Activated CD8-positive, alpha-beta T cell treated with anti-CD3 and anti-CD28 coated beads, Interleukin-2, amount 10 ng/mL, durations not matched to agents 7 days and 5 days (primary cell): ENCODE data around the gene ICAM1. TPM values are rescaled to one million over a fixed set of nuclear protein-coding genes. Genes with fewer than 3 reads are reported as not detected.

Experiments
- ATAC-seq: fragments of 150-1000 bp; cut with Tn5 transposase; one replicate; pipeline ENCODE4 v1.10.0; 2021; ENCODE audit warnings: moderate library complexity
- CTCF ChIA-PET: fragments of 350-600 bp; sonication (Branson Sonifier 250); formaldehyde crosslinking; loops from one replicate; lab custom pipeline; 2021; ENCODE audit warnings: antibody characterized with exemption; lab: Charles Lee
- POLR2A ChIA-PET: fragments of 350-600 bp; sonication (Branson Sonifier 250); formaldehyde crosslinking; loops from one replicate; lab custom pipeline; 2021; ENCODE audit warnings: antibody characterized with exemption; lab: Charles Lee
- DNase-seq: peaks from one replicate; pipeline ENCODE4 v3.0.0-alpha.2; 2020
- H3K27ac Mint-ChIP-seq: one replicate; pipeline ENCODE4 v1.8.0; 2021; ENCODE audit warnings: mild to moderate bottlenecking, mixed read lengths
- H3K27me3 Mint-ChIP-seq: one replicate; pipeline ENCODE4 v1.8.0; 2021; ENCODE audit warnings: low read depth, mixed read lengths
- H3K36me3 Mint-ChIP-seq: one replicate; pipeline ENCODE4 v1.8.0; 2021; ENCODE audit warnings: low read depth, mixed read lengths
- H3K4me1 Mint-ChIP-seq: one replicate; pipeline ENCODE4 v1.8.0; 2021; ENCODE audit warnings: low read depth, mixed read lengths
- H3K4me3 Mint-ChIP-seq: one replicate; pipeline ENCODE4 v1.8.0; 2021; ENCODE audit warnings: mild to moderate bottlenecking, mixed read lengths
- H3K9me3 Mint-ChIP-seq: one replicate; pipeline ENCODE4 v1.8.0; 2022; ENCODE audit warnings: mixed read lengths; ENCODE audit not compliant: insufficient read depth
- total RNA-seq, 2 experiments: library from RNA; stranded (reverse); gene quantifications; one replicate each; pipeline ENCODE4 v1.2.3, GENCODE V29; 2021

Gene ICAM1
- total RNA-seq, 2 experiments from 2014 or later = 10.7 to 11.1 TPM

- peaks cover 84% of the 10 kb centered on the region for H3K4me1 Mint-ChIP-seq
- no peaks in the 10 kb centered on the region for H3K9me3 Mint-ChIP-seq
- H3K27me3 Mint-ChIP-seq = peaks cover 56% of the 10 kb centered on the region
- no peak overlapping the region for H3K27ac Mint-ChIP-seq
- H3K4me3 Mint-ChIP-seq = peak overlapping the region; percentile 73
- no peak for ATAC-seq
- peak; percentile 41 for DNase-seq
- peaks cover 32% of the 10 kb centered on the region for H3K36me3 Mint-ChIP-seq
- ChIA-PET POLR2A (interaction anchor here (1.0 to 5.8 kb wide), 4 partner anchors 18 to 186 kb away, joined by 3 to 54 read pairs (median 4); partner anchors contain the start of genes ANGPTL6, ICAM1 and TYK2), CTCF (interaction anchor here (1.0 to 4.7 kb wide), 9 partner anchors 18 to 137 kb away, joined by 3 to 40 read pairs (median 6); partner anchors contain the start of genes ICAM1 and RAVER1)
Measured at GRCh38 chr19:10288662-10289166, 17.8 kb downstream of the ICAM1 start.

DNA sequence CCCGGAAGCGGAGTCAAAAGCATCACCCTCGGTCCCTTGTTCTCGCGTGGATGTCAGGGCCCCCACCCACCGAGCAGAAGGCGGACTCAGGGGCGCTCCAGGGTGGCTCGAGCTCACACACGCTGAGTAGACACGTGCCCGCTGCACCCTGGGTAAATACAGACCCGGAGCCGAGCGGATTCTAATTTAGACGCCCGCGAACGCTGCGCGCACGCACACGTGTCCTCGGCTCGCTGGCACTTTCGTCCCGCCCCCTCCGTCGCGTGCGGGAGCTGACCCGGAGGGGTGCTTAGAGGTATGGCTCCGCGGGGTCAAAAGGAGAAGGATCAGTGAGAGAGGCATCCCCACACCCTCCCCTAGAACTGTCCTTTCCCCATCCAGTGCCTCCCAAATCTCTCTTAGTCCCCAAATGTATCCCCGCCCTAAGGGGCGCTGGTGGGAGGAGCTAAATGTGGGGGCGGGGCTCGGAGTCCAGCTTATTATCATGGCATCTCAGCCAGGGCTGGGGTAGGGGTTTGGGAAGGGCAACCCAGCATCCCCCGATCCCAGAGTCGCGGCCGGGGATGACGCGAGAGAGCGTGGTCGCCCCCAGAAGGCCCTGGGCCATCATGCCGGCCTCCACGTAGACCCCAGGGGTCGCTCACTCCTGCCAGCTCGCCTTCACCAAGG lies 18.4 kb downstream of the ICAM1 start:
- Mint-ChIP-seq H3K9me3 (no peaks in the 10 kb centered on the region), H3K36me3 (peaks cover 26% of the 10 kb centered on the region), H3K4me1 (peaks cover 89% of the 10 kb centered on the region), H3K27me3 (peaks cover 60% of the 10 kb centered on the region), H3K4me3 (peak overlapping the region; percentile 73), H3K27ac (no peak overlapping the region)
- POLR2A ChIA-PET = interaction anchor here (1.0 to 5.8 kb wide), 4 partner anchors 19 to 186 kb away, joined by 3 to 54 read pairs (median 4); partner anchors contain the start of genes ANGPTL6, ICAM1 and TYK2
- CTCF ChIA-PET = interaction anchor here (0.5 to 1.9 kb wide), 12 partner anchors 9 to 149 kb away, joined by 3 to 33 read pairs (median 4); partner anchors contain the start of genes ICAM1 and RAVER1
- DNase-seq (peak; percentile 77), ATAC-seq (peak; percentile 50)

- Mint-ChIP-seq H3K36me3 (peaks cover 20% of the 10 kb centered on the region), H3K4me1 (peaks cover 93% of the 10 kb centered on the region), H3K27ac (peak within 1 kb of the TSS; percentile 58), H3K9me3 (no peaks in the 10 kb centered on the region), H3K27me3 (peaks cover 66% of the 10 kb centered on the region), H3K4me3 (peak within 1 kb of the TSS; percentile 73)
- peak; percentile 12 for ATAC-seq
- DNase-seq = peak; percentile 49
- CTCF ChIA-PET = interaction anchor here (0.5 to 1.9 kb wide), 12 partner anchors 9 to 148 kb away, joined by 3 to 33 read pairs (median 4); partner anchors contain the start of genes ICAM1 and RAVER1
- POLR2A ChIA-PET = interaction anchor here (1.0 to 5.8 kb wide), 3 partner anchors 19 to 103 kb away, joined by 3 to 54 read pairs (median 5); partner anchors contain the start of genes ICAM1 and TYK2
Measured at GRCh38 chr19:10289836-10290356, 19.0 kb downstream of the ICAM1 start, which contains the start of gene ICAM5. Gene ICAM5 (plus strand): TSS chr19:10289952. CDS start chr19:10290044, 92 bp downstream.

DNA sequence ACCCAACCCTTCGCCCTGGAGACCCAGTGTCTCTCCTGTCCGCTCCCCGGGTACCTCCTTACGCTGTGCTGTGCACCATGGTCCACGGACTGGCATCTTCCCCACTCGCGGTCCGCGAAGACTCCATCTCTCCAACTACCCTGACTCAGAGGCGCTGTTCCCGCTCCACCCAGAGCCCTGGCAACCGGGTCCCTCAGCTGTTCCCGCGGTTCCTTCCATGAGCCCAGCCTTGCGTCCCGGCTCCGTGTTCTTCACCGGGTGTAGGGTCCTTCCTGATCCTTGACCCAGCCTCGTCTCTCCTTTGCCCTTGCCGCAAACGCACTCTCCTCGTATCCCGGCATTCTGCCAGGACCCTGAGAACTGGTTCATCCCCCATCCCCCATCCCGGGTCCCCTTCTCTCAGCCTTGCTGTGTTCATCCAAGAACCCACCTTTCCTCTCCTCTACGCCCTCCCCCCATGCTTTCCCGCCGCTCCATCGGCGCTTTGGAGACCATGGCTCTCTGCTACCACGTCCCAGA lies 19.5 kb downstream of the ICAM1 start:
- peak overlapping the region; percentile 73 for H3K4me3 Mint-ChIP-seq
- peaks cover 91% of the 10 kb centered on the region for H3K4me1 Mint-ChIP-seq
- peak overlapping the region; percentile 58 for H3K27ac Mint-ChIP-seq
- peaks cover 15% of the 10 kb centered on the region for H3K36me3 Mint-ChIP-seq
- peaks cover 70% of the 10 kb centered on the region for H3K27me3 Mint-ChIP-seq
- ATAC-seq (no peak), DNase-seq (no peak)
- CTCF ChIA-PET = interaction anchor here (0.9 to 1.9 kb wide), 5 partner anchors 10 to 98 kb away, joined by 3 to 33 read pairs (median 8); partner anchors contain the start of gene ICAM1
- POLR2A ChIA-PET = interaction anchor here (1.5 to 5.8 kb wide), 2 partner anchors 20 to 90 kb away, joined by 5 to 54 read pairs; partner anchors contain the start of genes ICAM1 and TYK2
- H3K9me3 Mint-ChIP-seq = no peaks in the 10 kb centered on the region

GRCh38 chr19:10290876-10291553 lies 20.1 kb downstream of the ICAM1 start:
- H3K4me1 Mint-ChIP-seq = peaks cover 91% of the 10 kb centered on the region
- H3K9me3 Mint-ChIP-seq = no peaks in the 10 kb centered on the region
- H3K36me3 Mint-ChIP-seq = peaks cover 10% of the 10 kb centered on the region
- ChIA-PET CTCF (interaction anchor here (0.9 to 1.7 kb wide), 4 partner anchors 20 to 98 kb away, joined by 3 to 8 read pairs (median 7); partner anchors contain the start of gene ICAM1), POLR2A (interaction anchor here (1.5 to 5.8 kb wide), 4 partner anchors 20 to 90 kb away, joined by 5 to 54 read pairs (median 10); partner anchors contain the start of genes ICAM1, RAVER1 and TYK2)
- ATAC-seq = peak; percentile 12
- DNase-seq = peak; percentile 66
- peak overlapping the region; percentile 73 for H3K4me3 Mint-ChIP-seq
- H3K27me3 Mint-ChIP-seq = peaks cover 75% of the 10 kb centered on the region
- no peak overlapping the region for H3K27ac Mint-ChIP-seq

GRCh38 chr19:10291554-10292205 lies 20.8 kb downstream of the ICAM1 start:
- Mint-ChIP-seq H3K9me3 (no peaks in the 10 kb centered on the region), H3K4me1 (peaks cover 86% of the 10 kb centered on the region), H3K27ac (peak overlapping the region; percentile 70), H3K36me3 (peaks cover 7% of the 10 kb centered on the region), H3K4me3 (peak overlapping the region; percentile 73), H3K27me3 (peaks cover 76% of the 10 kb centered on the region)
- DNase-seq (peak; percentile 25), ATAC-seq (no peak)
- POLR2A ChIA-PET = interaction anchor here (1.5 to 1.6 kb wide), 3 partner anchors 21 to 89 kb away, joined by 5 to 10 read pairs (median 9); partner anchors contain the start of genes ICAM1, RAVER1 and TYK2
- CTCF ChIA-PET = interaction anchor here (0.9 to 1.7 kb wide), 4 partner anchors 21 to 97 kb away, joined by 3 to 8 read pairs (median 7); partner anchors contain the start of gene ICAM1

- POLR2A ChIA-PET = interaction anchor here (1.5 to 1.6 kb wide), 2 partner anchors 21 to 40 kb away, joined by 9 to 10 read pairs; partner anchors contain the start of genes ICAM1 and RAVER1
- peak overlapping the region; percentile 70 for H3K27ac Mint-ChIP-seq
- ATAC-seq = peak; percentile 28
- peak; percentile 81 for DNase-seq
- CTCF ChIA-PET = interaction anchor here (1.3 to 1.7 kb wide), 3 partner anchors 21 to 96 kb away, joined by 7 to 8 read pairs (median 7); partner anchors contain the start of gene ICAM1
- peaks cover 7% of the 10 kb centered on the region for H3K36me3 Mint-ChIP-seq
- peaks cover 81% of the 10 kb centered on the region for H3K4me1 Mint-ChIP-seq
- H3K4me3 Mint-ChIP-seq = peak overlapping the region; percentile 73
- H3K9me3 Mint-ChIP-seq = no peaks in the 10 kb centered on the region
- H3K27me3 Mint-ChIP-seq = peaks cover 77% of the 10 kb centered on the region
Measured at GRCh38 chr19:10292206-10292788, 21.4 kb downstream of the ICAM1 start.

DNA sequence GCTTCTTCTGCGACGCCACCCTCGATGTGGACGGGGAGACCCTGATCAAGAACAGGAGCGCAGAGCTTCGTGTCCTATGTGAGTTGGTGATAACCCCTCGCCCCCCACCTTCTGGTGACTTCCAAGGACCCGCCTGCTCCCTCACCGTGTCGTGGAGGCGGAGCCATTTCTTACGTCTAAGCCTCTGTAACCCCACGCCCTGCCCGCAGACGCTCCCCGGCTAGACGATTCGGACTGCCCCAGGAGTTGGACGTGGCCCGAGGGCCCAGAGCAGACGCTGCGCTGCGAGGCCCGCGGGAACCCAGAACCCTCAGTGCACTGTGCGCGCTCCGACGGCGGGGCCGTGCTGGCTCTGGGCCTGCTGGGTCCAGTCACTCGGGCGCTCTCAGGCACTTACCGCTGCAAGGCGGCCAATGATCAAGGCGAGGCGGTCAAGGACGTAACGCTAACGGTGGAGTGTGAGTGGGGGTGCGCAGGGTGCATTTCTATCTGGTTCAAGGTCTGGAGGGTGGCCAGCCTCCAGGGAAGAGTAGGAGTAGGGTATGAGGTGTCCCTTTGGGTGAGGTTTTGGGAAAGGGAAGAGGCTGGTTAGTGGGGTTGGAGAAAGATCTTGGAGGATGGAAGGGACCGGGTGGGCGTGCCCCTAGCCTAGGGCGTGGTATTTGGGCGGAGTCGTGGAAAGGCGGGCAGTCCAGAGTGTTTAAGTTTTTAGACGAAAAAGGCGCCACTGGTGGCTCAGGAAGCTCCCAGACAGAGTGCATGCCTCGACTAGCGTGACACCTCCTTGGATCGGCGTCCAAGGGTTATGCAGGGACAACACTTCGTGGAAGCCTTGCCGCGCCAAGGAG lies 22.1 kb downstream of the ICAM1 start:
- Mint-ChIP-seq H3K4me3 (peak overlapping the region; percentile 73), H3K4me1 (peaks cover 73% of the 10 kb centered on the region), H3K36me3 (peaks cover 7% of the 10 kb centered on the region), H3K27ac (peak overlapping the region; percentile 69), H3K27me3 (peaks cover 71% of the 10 kb centered on the region), H3K9me3 (no peaks in the 10 kb centered on the region)
- POLR2A ChIA-PET = interaction anchor here (1.6 kb wide), 1 partner anchor 22 kb away, joined by 10 read pairs; the partner anchor contains the start of gene ICAM1
- ATAC-seq (no peak), DNase-seq (no peak)
- CTCF ChIA-PET = interaction anchor here (1.5 kb wide), 1 partner anchor 22 kb away, joined by 7 read pairs; the partner anchor contains the start of gene ICAM1

GRCh38 chr19:10293637-10294367 lies 22.9 kb downstream of the ICAM1 start:
- H3K27ac Mint-ChIP-seq = no peak overlapping the region
- DNase-seq (no peak), ATAC-seq (no peak)
- H3K27me3 Mint-ChIP-seq = peaks cover 65% of the 10 kb centered on the region
- H3K9me3 Mint-ChIP-seq = no peaks in the 10 kb centered on the region
- ChIA-PET POLR2A (no interaction called here), CTCF (no interaction called here)
- peak overlapping the region; percentile 12 for H3K4me3 Mint-ChIP-seq
- H3K36me3 Mint-ChIP-seq = peaks cover 7% of the 10 kb centered on the region
- H3K4me1 Mint-ChIP-seq = peaks cover 68% of the 10 kb centered on the region
